OCI-LY7 (cell line): Measurements from ENCODE around the gene ACVR1. TPM values are rescaled to one million over a fixed set of nuclear protein-coding genes. Genes with fewer than 3 reads are reported as not detected.
A peak's percentile ranks its signal among the peaks of the same experiment; 100 is the strongest.

Experiments used
- BruUV-seq: library from RNA; stranded (reverse); fragments of 400-500 nt; replicated peaks from 2 replicates; lab custom pipeline; 2021; lab: Mats Ljungman, UMichigan
- CTCF ChIA-PET: fragments of 300-600 bp; sonication (Branson Sonifier 250); formaldehyde crosslinking; loops from one replicate; lab custom pipeline; 2022; ENCODE audit warnings: antibody characterized with exemption; ENCODE audit not compliant: unreplicated experiment; lab: Charles Lee
- POLR2A ChIA-PET: fragments of 300-600 bp; sonication (Branson Sonifier 250); formaldehyde crosslinking; loops from one replicate; lab custom pipeline; 2022; ENCODE audit warnings: antibody characterized with exemption; lab: Charles Lee
- DNase-seq: peaks from one replicate; pipeline ENCODE4 v3.0.0-alpha.2; 2015; ENCODE audit warnings: low spot score
- H2AFZ ChIP-seq: fragments of 200-600 bp; sonication (generic), shearing (Covaris generic); 2 replicates; pipeline ENCODE4 v1.6.1; 2014; ENCODE audit warnings: mild to moderate bottlenecking, antibody characterized with exemption, low read length, moderate library complexity
- H3K27ac ChIP-seq: fragments of 200-600 bp; sonication (generic); 2 replicates; pipeline ENCODE4 v1.5.1; 2014; ENCODE audit warnings: mixed run types, low read depth, mild to moderate bottlenecking, moderate library complexity, low read length, inconsistent platforms; ENCODE audit not compliant: poor library complexity, severe bottlenecking
- H3K36me3 ChIP-seq: fragments of 200-600 bp; sonication (generic); 2 replicates; pipeline ENCODE4 v1.6.1; 2014; ENCODE audit warnings: mild to moderate bottlenecking, antibody characterized with exemption, low read length, moderate library complexity, mixed read lengths; ENCODE audit not compliant: insufficient read depth
- H3K4me1 ChIP-seq: fragments of 200-600 bp; sonication (generic); 2 replicates; pipeline ENCODE4 v1.5.1; 2014; ENCODE audit warnings: mild to moderate bottlenecking, low read length; ENCODE audit not compliant: insufficient read depth, poor library complexity, severe bottlenecking
- H3K4me2 ChIP-seq: fragments of 200-600 bp; sonication (generic); 2 replicates; pipeline ENCODE4 v1.6.1; 2014; ENCODE audit warnings: mild to moderate bottlenecking, low read length
- H3K4me3 ChIP-seq: fragments of 200-600 bp; sonication (generic); 2 replicates; pipeline ENCODE4 v1.5.1; 2014; ENCODE audit warnings: mild to moderate bottlenecking, low read depth, low read length; ENCODE audit not compliant: poor library complexity, severe bottlenecking
- H3K79me2 ChIP-seq: fragments of 200-600 bp; sonication (generic); 2 replicates; pipeline ENCODE4 v1.6.1; 2016; ENCODE audit warnings: low read depth, mild to moderate bottlenecking, low read length, moderate library complexity, mixed read lengths; ENCODE audit not compliant: insufficient read depth
- H3K9me2 ChIP-seq: fragments of 200-600 bp; sonication (generic); 2 replicates; pipeline ENCODE4 v1.6.1; 2016; ENCODE audit warnings: mild to moderate bottlenecking, low read length, mixed read lengths; ENCODE audit not compliant: insufficient read depth
- H3K9me3 ChIP-seq: fragments of 200-600 bp; sonication (generic); 2 replicates; pipeline ENCODE4 v1.6.1; 2014; ENCODE audit warnings: mild to moderate bottlenecking, mixed run types, low read length, mixed read lengths
- H4K20me1 ChIP-seq: fragments of 200-600 bp; sonication (generic); 2 replicates; pipeline ENCODE4 v1.6.1; 2014; ENCODE audit warnings: mild to moderate bottlenecking, antibody characterized with exemption, low read length, moderate library complexity, mixed read lengths; ENCODE audit not compliant: insufficient read depth
- EZH2phosphoT487 ChIP-seq: fragments of 200-600 bp; sonication (generic); IDR thresholded peaks from 2 replicates; pipeline ENCODE4 v1.6.1; 2018; ENCODE audit warnings: low read depth, borderline replicate concordance, mild to moderate bottlenecking, mixed run types, antibody characterized with exemption, low read length, moderate library complexity, mixed read lengths
- intact Hi-C: fragments of 100-400 bp; cut with micrococcal nuclease; formaldehyde crosslinking; loops from one replicate; pipeline ENCODE4 v1.10.0; 2022; ENCODE audit not compliant: unreplicated experiment
- total RNA-seq, 2 experiments: library from RNA; depleted of rRNA in 1 of 2; stranded (reverse); fragments of >200 nt in 1 of 2; shearing (Covaris generic) in 1 of 2; gene quantifications; 2 replicates each; pipeline ENCODE4 v1.2.3, GENCODE V29; 2014 to 2022
- TF ChIP-seq, protein P1 (sequence below): fragments of 200-600 bp; sonication (generic); conservative IDR thresholded peaks from 2 replicates; pipeline ENCODE4 v1.5.1; 2014; ENCODE audit warnings: mild to moderate bottlenecking, antibody characterized with exemption, low read length, moderate library complexity, mixed read lengths

ACVR1 gene
- total RNA-seq, 2 experiments from 2014 or later = 0.13 to 3.9 TPM

DNA sequence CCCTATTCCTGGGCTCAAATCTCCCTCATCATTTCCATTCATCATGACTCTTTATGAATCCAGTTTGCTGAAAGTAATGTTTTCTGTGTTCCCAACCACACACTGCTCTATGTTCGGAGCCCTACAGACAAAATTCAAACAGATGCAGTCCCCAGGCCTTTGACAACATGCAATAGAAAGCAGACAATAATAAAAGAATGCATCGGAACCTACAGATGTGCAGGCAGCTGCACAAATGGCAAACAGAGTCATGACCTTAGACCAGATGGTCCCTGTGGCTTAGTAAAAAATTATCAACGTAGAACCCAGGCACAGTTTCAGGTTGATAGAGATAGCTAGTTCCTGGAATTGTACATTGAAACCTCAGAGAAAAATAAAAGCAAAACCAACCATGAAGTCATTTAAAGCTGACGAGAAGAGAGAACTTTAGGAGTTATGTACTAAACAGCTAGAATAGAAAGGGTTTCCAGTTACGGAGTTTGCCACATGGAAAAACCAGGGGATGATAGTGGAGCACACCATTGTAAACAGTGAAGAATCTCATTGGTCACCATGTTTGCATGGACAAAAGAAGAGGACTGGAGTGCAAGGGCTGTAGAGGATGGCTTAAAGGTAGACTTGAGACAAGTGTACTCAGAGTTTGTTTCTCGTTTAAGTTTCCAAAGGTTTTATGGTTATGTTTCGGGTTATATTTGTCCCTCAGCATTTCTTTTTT is 23.2 kb upstream of the ACVR1 start:
- CTCF ChIA-PET = no interaction called here
- Histone ChIP-seq H3K79me2 (no peaks in the 10 kb centered on the region), H3K4me2 (no peak overlapping the region), H4K20me1 (no peaks in the 10 kb centered on the region), H3K9me2 (no peaks in the 10 kb centered on the region), H3K4me1 (no peaks in the 10 kb centered on the region), H3K4me3 (no peak overlapping the region), H3K36me3 (no peaks in the 10 kb centered on the region), H3K9me3 (no peaks in the 10 kb centered on the region), H3K27ac (no peak overlapping the region), H2AFZ (peak overlapping the region; percentile 51)
- POLR2A ChIA-PET = interaction anchor here (0.5 to 2.2 kb wide), 5 partner anchors 11 to 1384 kb away, joined by 3 to 6 read pairs (median 4); no protein-coding TSS in a partner anchor
- DNase-seq = no peak
- intact Hi-C loops = no loop called here
- no peak for TF ChIP-seq EZH2phosphoT487
- TF ChIP-seq, protein P1, sequence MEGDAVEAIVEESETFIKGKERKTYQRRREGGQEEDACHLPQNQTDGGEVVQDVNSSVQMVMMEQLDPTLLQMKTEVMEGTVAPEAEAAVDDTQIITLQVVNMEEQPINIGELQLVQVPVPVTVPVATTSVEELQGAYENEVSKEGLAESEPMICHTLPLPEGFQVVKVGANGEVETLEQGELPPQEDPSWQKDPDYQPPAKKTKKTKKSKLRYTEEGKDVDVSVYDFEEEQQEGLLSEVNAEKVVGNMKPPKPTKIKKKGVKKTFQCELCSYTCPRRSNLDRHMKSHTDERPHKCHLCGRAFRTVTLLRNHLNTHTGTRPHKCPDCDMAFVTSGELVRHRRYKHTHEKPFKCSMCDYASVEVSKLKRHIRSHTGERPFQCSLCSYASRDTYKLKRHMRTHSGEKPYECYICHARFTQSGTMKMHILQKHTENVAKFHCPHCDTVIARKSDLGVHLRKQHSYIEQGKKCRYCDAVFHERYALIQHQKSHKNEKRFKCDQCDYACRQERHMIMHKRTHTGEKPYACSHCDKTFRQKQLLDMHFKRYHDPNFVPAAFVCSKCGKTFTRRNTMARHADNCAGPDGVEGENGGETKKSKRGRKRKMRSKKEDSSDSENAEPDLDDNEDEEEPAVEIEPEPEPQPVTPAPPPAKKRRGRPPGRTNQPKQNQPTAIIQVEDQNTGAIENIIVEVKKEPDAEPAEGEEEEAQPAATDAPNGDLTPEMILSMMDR = no peak
- no TSS peak for BruUV-seq

DNA sequence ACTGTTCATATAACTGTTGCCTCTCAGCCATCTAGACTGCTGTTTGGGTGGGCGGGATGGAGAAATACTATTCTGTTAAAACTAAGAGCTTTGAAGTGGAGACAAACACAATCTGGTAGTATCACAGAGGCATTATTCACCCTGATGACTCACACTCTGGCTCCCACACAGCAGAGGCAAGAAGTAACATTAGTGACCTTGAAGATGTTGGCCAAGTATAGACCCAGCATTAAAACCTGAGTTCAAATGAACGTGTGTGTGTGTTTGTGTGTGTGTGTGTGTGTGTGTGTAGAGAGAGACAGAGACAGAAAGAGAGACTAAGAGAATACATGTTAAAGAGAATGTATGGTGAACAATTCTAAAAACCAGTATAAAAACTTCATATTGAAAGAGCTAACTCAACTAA is 22.5 kb upstream of the ACVR1 start:
- H3K9me2 ChIP-seq = no peaks in the 10 kb centered on the region
- no peaks in the 10 kb centered on the region for H3K9me3 ChIP-seq
- no peak overlapping the region for H3K4me3 ChIP-seq
- POLR2A ChIA-PET = interaction anchor here (0.6 to 2.2 kb wide), 5 partner anchors 11 to 805 kb away, joined by 3 to 6 read pairs (median 4); no protein-coding TSS in a partner anchor
- H3K27ac ChIP-seq = no peak overlapping the region
- no peaks in the 10 kb centered on the region for H4K20me1 ChIP-seq
- H3K36me3 ChIP-seq = no peaks in the 10 kb centered on the region
- BruUV-seq = no TSS peak
- intact Hi-C loops = no loop called here
- CTCF ChIA-PET = no interaction called here
- H3K4me1 ChIP-seq = no peaks in the 10 kb centered on the region
- no peak overlapping the region for H3K4me2 ChIP-seq
- H3K79me2 ChIP-seq = no peaks in the 10 kb centered on the region
- DNase-seq = no peak
- TF ChIP-seq, protein P1 = no peak
- TF ChIP-seq EZH2phosphoT487 = no peak
- H2AFZ ChIP-seq = no peak overlapping the region; the same call in 1 of the 2 replicates
